Sigmoid colon (tissue), 4 donors: Measurements from ENCODE around the gene TOP2B.

Source experiments
- EP300 ChIP-seq, 4 donors: sonication (generic); formaldehyde crosslinking; IDR thresholded peaks; one replicate each; pipeline ENCODE4 v1.6.1; 2017; ENCODE audit warnings: antibody characterized with exemption in 4 of 4
- POLR2A ChIP-seq, 2 donors: fragments of 450-650 bp; IDR thresholded peaks; one replicate each; pipeline ENCODE4 v1.6.1; 2016; ENCODE audit warnings: antibody characterized with exemption in 2 of 2, mild to moderate bottlenecking in 2 of 2, moderate library complexity in 2 of 2
- POLR2AphosphoS5 ChIP-seq, 4 donors: sonication (generic); formaldehyde crosslinking; IDR thresholded peaks; one replicate each; pipeline ENCODE4 v1.6.1; 2017; ENCODE audit warnings: antibody characterized with exemption in 4 of 4
- TF ChIP-seq, protein P1 (sequence below), 4 experiments: fragments of 450-650 bp in 3 of 4; fragments of 200-600 bp in 1 of 4; IDR thresholded peaks; one replicate each; pipeline ENCODE4 v1.5.1; 2016 to 2019; ENCODE audit warnings: antibody characterized with exemption in 4 of 4, mild to moderate bottlenecking in 3 of 4, moderate library complexity in 2 of 4

DNA sequence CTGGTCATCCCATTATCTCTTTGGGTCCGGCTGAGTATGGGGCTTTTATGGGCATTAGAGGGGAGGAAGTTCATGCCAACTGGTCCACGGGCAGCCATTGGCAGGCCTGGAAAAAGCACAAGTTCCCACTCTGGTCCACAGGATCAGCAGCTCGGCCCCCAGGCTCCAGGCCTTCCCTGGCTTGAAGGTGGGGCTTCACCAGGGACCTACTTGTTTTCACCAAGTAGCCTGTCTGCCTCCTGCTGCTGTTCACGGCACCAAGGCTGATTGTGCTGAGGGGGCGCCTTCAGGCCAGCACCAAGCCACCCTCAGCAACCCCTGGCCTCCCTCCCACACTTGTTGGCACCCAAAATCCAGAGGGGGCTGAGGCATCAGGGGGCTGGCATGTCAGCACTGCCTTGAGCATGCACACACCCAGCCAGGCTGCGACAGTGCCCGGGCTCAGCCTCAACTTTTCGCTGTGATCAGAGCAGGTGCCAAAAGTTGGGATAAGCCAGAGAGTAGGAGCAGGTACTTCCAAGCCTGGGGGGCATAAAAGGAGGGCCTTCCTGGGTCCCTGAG, 9.1 kb upstream of the TOP2B start:
- TF ChIP-seq, protein P1, sequence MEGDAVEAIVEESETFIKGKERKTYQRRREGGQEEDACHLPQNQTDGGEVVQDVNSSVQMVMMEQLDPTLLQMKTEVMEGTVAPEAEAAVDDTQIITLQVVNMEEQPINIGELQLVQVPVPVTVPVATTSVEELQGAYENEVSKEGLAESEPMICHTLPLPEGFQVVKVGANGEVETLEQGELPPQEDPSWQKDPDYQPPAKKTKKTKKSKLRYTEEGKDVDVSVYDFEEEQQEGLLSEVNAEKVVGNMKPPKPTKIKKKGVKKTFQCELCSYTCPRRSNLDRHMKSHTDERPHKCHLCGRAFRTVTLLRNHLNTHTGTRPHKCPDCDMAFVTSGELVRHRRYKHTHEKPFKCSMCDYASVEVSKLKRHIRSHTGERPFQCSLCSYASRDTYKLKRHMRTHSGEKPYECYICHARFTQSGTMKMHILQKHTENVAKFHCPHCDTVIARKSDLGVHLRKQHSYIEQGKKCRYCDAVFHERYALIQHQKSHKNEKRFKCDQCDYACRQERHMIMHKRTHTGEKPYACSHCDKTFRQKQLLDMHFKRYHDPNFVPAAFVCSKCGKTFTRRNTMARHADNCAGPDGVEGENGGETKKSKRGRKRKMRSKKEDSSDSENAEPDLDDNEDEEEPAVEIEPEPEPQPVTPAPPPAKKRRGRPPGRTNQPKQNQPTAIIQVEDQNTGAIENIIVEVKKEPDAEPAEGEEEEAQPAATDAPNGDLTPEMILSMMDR (IDR thresholded peaks at IDR 0.05): no peak
- TF ChIP-seq POLR2AphosphoS5 (IDR thresholded peaks at IDR 0.05) (no peak), POLR2A (IDR thresholded peaks at IDR 0.05) (no peak), EP300 (IDR thresholded peaks at IDR 0.05) (no peak)
